Activated gamma-delta T cell treated with anti-CD3 and anti-CD28 coated beads, Interleukin-2, amount 50 U/mL, for 16 hours (primary cell): ENCODE data around the gene STYXL1.

Experiments
- DNase-seq: peaks from one replicate; pipeline ENCODE4 v3.0.0-alpha.2; 2020; ENCODE audit warnings: low read depth

STYXL1 gene

DNA sequence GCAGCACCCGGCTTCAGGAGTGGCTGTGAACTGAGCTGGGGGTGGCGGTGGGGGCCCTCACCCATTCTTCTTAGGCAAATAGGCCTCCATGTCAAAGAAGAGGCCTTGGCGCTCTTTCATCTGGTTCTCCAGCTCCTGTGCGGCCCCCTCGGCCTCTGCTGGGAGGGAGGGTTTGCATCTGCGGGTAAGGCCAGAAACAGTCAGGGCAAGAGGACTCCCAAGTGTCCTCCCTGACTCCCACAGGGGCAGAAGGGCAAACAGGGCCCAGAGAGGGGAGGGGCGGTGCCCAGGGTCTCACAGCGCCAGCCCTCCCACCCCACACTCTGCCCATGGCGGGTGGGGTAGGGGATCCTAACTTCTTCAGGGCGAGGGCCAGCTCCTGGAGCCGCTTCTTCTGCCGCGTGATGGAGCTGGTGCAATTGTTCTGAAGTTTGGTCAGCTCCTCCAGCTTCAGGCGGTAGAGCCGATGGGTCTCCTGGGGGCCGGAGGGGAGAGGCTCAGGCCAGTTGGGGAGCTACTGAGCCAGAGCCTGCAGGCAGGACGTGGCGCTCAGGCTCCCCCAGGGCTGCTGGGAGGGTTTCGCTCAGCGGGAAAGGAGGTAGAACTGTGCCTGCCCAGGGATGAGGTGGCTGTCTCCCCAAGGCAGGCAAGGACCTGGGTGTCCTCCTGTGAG, 55.6 kb downstream of the STYXL1 start:
- no peak for DNase-seq

- DNase-seq, result no peak
Observed at GRCh38 chr7:75991531-75992082, 56.2 kb downstream of the STYXL1 start.

DNA sequence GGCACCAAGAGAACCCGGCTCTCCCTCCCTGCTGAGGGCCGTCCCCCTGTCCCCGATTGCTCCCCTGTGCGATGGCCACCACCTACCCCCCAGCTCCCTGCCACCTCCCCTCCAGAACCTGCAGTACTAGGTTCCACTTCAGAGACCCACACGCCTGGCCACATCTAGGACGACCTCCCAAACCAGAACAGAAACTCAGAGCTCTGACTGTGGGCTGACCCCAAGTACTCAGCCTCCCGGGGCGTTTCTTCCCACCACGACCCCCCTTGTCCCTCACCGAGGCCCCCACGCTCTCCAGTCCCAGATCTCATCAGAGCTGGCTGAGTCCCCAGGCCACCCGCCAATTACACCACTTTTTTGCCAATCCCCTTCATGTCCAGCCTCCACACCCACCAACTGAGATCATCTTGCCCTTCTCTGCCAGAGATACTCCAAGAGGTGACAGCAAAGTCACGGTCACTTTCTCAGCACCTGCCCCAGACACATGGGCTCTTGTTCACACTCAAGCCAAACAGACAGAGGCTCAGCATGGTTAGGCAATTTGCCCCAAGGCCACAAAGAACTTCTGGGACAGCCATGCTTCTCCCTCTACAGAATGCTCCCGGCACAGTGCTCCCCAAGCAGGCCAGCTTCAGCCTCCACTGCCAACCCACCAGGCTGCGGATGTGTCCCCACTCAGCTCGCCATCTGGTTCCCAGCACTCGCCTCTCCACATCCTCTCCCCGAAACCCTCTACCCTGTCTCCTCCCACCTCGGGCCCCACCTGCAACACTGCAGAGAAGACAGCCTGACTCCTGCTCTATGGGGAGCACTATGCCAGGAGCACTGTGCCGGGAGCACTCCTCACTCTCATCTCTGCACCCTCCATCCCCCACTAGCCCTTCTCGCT, 58.1 kb downstream of the STYXL1 start:
- DNase-seq, result no peak

- DNase-seq, result no peak
Observed at GRCh38 chr7:75988568-75989499, 59.0 kb downstream of the STYXL1 start.

DNA sequence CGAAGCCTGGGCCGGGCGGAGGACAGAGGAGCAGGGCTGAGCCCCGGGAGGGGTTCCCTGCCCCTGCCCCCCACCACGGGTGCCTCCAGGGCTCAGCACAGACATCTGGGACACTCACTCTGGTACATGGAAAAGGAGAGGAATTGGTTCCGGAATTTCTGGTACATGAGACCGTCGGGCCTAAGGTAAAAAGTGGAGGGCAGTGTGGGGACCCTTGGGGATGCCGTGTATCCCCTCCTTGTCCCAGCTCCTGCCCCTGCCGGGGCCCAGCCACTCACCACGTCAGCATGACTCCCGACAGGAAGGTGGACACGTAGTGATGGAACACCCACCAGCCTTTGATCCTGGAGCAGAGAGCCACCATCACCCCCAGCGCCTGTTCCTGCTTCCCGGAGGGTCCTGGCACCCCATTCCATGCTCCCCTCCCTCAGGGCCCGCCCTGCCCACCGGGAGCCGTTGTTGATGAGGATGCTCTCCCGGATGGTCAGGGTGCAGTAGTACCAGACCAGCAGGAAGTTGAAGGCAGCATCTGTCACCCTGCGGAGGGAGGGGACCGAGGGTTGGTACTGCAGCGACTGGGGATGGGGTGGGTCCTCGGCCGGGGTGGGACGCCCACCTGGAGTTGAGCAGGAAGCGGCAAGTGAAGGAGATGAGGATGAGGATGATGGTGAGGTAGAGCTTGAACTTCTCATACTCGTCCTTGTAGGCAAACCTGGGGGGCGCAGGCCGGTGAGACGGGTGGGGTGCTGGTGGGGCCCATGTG, 59.8 kb downstream of the STYXL1 start:
- DNase-seq, result no peak

DNA sequence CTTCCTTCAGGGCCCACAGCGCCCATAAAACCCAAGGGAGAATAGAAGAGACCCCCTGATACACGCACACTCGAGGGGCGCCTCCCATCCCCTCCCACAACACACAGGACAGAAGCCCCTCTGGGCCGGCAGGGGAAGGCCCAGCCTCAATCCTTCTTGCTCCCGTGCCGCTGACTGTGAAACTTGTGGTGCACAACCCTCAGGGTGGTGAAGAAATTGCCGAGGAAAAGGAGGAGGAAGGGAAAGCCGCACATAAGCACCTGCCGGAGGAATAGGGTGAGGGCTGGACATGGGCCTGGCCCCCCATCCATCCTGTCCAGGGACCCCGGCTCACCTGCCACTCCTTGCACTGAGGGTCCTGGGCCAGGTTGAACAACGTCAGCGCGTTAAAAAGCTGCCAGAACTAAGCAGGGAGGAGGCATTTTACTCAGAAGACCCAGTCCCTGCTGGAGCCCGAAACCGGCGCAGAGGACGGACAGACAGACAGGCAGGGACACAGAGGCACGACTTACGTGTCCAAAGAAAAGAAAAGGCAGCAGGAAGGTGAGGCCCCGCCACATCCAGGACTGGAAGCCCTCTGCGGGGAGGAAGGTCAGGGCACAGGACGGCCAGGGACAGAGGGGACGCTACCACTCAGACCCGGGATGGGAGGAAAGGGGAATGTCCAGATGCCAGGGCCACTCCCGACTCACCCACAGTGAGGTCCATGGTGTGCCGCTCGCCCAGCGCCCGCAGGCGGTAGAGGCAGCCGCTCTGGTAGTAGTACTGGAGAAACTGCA, 60.6 kb downstream of the STYXL1 start:
- no peak for DNase-seq

- DNase-seq, result no peak
Observed at GRCh38 chr7:75986147-75986781, 61.5 kb downstream of the STYXL1 start.

DNA sequence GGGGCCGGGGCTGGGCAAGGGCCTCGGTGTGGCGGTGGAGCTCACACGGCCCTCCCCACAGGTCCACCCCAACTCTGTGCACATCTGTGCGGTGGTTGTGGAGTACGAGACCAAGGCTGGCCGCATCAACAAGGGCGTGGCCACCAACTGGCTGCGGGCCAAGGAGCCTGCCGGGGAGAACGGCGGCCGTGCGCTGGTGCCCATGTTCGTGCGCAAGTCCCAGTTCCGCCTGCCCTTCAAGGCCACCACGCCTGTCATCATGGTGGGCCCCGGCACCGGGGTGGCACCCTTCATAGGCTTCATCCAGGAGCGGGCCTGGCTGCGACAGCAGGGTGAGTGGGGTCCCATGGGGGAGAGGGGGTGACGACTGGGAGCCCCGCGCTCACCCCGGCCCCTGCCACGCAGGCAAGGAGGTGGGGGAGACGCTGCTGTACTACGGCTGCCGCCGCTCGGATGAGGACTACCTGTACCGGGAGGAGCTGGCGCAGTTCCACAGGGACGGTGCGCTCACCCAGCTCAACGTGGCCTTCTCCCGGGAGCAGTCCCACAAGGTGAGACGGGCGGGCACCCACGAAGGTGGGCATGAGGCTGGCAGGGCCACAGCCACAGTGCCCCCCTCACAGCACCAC, 62.2 kb downstream of the STYXL1 start:
- DNase-seq, result no peak

GRCh38 chr7:75985009-75985517, 62.7 kb downstream of the STYXL1 start:
- no peak for DNase-seq

DNA sequence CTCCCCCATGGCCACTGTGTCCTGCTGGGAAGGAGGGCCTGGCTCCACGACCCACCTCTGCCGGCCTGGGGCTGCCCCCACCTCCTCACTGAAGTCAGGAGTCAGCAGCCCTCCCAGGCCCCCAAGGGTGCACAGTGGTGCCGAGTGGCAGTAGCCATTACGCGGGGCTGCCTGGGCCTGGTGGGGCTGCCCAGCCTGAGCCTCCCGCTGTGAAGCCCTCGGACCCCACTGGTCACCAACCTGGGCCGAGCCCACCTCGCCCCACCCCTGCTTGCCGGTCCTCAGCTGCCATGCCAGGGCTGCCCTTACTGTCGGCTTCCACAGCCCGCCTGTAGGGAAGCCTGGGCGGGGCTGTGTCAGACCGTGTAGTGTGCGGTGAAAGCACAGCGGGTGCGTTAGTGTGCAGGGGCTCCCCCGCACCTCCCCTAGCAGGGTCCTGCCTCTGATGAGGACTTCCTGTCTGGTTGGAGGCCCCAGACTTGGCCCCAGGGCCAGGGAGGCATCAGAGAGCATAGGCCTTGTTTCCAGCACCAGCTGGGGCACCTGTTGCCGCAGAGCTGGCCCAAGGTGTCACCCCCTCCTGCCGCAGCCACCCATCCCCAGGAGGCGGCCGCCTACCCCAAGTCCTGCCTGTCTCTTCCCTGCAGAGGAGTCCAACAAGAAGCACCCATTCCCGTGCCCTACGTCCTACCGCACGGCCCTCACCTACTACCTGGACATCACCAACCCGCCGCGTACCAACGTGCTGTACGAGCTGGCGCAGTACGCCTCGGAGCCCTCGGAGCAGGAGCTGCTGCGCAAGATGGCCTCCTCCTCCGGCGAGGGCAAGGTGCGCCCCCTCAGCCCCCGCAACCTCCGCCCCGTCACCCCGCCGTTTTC, 63.4 kb downstream of the STYXL1 start:
- no peak for DNase-seq

- no peak for DNase-seq
Observed at GRCh38 chr7:75983471-75984129, 64.2 kb downstream of the STYXL1 start.

DNA sequence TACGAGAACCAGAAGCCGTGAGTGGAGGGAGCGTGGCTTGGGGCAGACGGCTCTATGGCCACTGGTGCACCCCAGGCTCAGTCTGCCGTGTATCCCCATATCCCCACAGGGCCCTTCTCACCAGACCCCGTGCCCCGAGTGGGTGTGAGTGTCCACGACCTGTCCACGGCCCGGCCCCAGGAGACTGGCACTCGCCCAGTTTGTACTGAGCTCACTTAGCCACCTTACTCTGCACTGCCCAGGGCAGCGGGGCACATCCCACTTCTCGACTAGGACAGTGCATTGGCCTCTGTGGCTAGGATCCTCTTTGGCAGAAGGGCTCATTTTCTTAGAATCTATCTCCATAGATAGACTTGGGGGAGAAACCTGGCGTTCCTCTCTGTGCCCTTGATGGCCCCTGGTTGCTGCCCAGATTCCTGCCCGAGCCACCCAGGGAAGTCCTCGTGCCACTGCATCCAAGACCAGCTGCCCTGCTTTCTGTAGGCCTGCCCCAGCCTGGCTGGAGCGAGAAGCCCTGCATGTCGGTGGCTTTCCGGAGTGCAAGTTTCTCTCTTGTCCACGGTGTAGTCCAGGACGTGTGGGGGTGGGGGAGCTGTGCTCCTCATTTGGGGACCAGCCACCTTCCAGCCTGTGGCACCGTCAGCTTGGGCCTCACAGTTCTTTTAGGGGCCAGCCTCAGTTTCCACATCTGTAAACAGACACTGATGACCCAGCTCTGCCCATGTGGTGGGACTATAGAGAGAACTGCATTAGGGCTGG, 65.3 kb downstream of the STYXL1 start:
- DNase-seq, result no peak

GRCh38 chr7:75981453-75982305, 66.1 kb downstream of the STYXL1 start:
- DNase-seq, result no peak

DNA sequence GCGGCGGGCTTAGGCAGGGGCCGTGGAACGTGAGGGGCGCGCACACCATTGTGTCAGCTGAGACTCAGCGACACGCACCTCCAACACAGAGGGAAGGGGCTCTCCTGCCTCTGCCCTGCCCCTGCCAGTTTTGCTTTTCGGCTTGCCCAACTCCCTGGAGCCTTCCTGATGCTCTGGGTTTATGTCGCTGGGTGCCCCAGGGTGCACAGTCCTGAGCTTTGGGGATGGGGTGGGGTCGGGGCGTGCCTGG, 66.7 kb downstream of the STYXL1 start:
- DNase-seq, result no peak

DNA sequence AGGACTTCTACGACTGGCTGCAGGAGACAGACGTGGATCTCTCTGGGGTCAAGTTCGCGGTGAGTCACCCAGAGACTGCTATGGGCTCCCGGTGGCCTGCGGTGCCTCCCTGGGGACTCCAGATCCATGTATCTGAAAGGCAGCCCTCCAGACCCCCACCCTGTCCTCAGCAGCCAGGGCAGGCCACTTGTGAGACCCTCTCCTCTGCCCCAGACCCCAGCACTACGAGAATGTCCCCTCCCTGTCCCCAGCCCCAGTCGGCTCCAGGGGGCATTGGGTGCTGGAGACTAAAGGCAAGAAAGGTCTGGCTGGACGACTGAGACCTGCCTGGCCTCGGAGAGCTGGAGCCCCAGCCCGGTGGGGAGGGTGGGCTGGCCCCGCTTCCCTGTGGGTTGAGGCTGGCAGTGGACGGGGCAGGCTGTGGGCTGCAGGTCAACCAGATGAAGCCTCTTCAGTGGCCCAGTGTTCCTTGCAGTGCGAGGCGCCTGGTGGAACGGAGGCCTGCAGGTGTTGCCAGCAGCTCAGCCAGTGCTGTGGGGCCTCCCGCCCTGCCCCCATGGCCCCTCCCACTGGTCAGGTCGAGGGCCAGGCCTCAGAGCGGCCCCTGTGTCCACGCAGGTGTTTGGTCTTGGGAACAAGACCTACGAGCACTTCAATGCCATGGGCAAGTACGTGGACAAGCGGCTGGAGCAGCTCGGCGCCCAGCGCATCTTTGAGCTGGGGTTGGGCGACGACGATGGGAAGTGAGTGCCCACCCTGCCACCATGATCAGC, 67.2 kb downstream of the STYXL1 start:
- no peak for DNase-seq
